Ascending aorta (tissue), 2 donors: ENCODE data around the gene MRS2. TPM values are rescaled to one million over a fixed set of nuclear protein-coding genes. Genes with fewer than 3 reads are reported as not detected.

Experiments used
- DNase-seq, 2 donors: peaks; one replicate each; pipeline ENCODE4 v3.0.0-alpha.2; 2019; ENCODE audit warnings: low spot score in 2 of 2
- H3K27ac ChIP-seq, 2 donors: fragments of 200-600 bp; sonication (generic); one replicate each; pipeline ENCODE4 v1.5.1; 2016 to 2017; ENCODE audit warnings: mild to moderate bottlenecking in 1 of 2
- H3K27me3 ChIP-seq: fragments of 200-600 bp; sonication (generic); one replicate; pipeline ENCODE4 v1.5.1; 2017
- H3K36me3 ChIP-seq, 2 donors: fragments of 200-600 bp; sonication (generic); one replicate each; pipeline ENCODE4 v1.5.1; 2016
- H3K4me1 ChIP-seq, 2 donors: fragments of 200-600 bp; sonication (generic); one replicate each; pipeline ENCODE4 v1.5.1; 2016 to 2017; ENCODE audit warnings: mild to moderate bottlenecking in 1 of 2
- H3K4me3 ChIP-seq, 2 donors: fragments of 200-600 bp; sonication (generic); one replicate each; pipeline ENCODE4 v1.5.1; 2016 to 2017; ENCODE audit warnings: mild to moderate bottlenecking in 1 of 2
- H3K9me3 ChIP-seq, 2 donors: fragments of 200-600 bp; sonication (generic); one replicate each; pipeline ENCODE4 v1.5.1; 2016
- intact Hi-C: fragments of 100-400 bp; cut with DNase I; formaldehyde crosslinking; loops from one replicate; pipeline ENCODE4 v1.15.1; 2023
- total RNA-seq: library from RNA; depleted of rRNA; stranded (reverse); fragments of >200 nt; gene quantifications from one replicate; pipeline ENCODE4 v1.1.0, GENCODE V29; 2016
- TF ChIP-seq, protein P1 (sequence below), 3 experiments: fragments of 200-600 bp in 2 of 3; fragments of 450-650 bp in 1 of 3; sonication (generic) in 2 of 3; IDR thresholded peaks; one replicate each; pipeline ENCODE4 v1.5.1; 2016 to 2019; ENCODE audit warnings: antibody characterized with exemption in 3 of 3, mild to moderate bottlenecking in 1 of 3, moderate library complexity in 1 of 3

Gene MRS2
- total RNA-seq, 1 donor from 2014 or later = 3.2 TPM

GRCh38 chr6:24448828-24449525 lies 46.2 kb downstream of the MRS2 start:
- TF ChIP-seq, protein P1, sequence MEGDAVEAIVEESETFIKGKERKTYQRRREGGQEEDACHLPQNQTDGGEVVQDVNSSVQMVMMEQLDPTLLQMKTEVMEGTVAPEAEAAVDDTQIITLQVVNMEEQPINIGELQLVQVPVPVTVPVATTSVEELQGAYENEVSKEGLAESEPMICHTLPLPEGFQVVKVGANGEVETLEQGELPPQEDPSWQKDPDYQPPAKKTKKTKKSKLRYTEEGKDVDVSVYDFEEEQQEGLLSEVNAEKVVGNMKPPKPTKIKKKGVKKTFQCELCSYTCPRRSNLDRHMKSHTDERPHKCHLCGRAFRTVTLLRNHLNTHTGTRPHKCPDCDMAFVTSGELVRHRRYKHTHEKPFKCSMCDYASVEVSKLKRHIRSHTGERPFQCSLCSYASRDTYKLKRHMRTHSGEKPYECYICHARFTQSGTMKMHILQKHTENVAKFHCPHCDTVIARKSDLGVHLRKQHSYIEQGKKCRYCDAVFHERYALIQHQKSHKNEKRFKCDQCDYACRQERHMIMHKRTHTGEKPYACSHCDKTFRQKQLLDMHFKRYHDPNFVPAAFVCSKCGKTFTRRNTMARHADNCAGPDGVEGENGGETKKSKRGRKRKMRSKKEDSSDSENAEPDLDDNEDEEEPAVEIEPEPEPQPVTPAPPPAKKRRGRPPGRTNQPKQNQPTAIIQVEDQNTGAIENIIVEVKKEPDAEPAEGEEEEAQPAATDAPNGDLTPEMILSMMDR (IDR thresholded peaks at IDR 0.05) = no peak
- no peak overlapping the region for H3K27ac ChIP-seq
- intact Hi-C loops = no loop called here
- H3K27me3 ChIP-seq = no peaks in the 10 kb centered on the region
- peaks cover 5 to 11% of the 10 kb centered on the region in 2 donors for H3K36me3 ChIP-seq
- no peaks in the 10 kb centered on the region for H3K4me1 ChIP-seq
- no peaks in the 10 kb centered on the region for H3K9me3 ChIP-seq
- DNase-seq = no peak
- H3K4me3 ChIP-seq = no peak overlapping the region

DNA sequence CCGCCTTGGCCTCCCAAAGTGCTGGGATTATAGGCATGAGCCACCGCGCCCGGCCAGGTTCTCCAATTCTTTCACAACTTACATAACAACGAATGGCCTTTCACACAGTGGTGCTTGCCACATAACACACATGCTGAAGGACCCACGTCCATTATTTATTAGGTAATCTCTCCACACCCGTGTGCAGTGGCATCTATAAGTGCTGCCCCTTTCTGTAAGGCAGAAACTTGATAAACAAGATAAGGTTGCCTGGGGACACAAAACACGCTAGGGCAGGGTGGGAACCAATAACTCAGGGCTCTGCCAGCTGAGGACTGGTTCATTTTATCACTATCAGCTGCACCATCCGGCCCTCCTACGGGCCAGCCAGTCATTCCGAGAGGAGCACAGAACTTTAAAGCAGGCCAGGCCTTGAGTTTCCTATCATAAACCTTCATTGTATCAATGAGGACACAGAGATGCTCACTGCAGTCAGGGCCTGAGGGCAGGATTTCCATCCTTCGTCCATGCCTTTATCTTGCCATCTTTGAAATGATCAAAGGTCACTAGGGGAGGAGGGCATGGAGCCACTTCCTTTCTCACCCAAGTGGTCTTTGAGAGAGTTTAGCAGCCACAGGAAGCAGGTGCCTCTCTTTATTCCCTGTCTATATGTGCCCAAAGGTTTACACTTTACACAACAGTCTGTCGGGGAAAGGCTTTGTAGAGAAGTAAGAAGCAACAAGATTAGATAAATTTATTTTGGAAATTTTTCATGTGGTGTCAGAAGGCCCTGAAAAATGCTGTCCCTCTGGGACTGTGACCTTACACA lies 49.0 kb downstream of the MRS2 start:
- intact Hi-C loops = no loop called here
- H3K4me1 ChIP-seq = no peaks in the 10 kb centered on the region
- H3K4me3 ChIP-seq = no peak overlapping the region
- no peaks in the 10 kb centered on the region for H3K27me3 ChIP-seq
- peaks cover 0 to 7% of the 10 kb centered on the region in 2 donors for H3K36me3 ChIP-seq
- DNase-seq = no peak
- H3K9me3 ChIP-seq = no peaks in the 10 kb centered on the region
- H3K27ac ChIP-seq = no peak overlapping the region
- TF ChIP-seq, protein P1 (IDR thresholded peaks at IDR 0.05) = no peak

DNA sequence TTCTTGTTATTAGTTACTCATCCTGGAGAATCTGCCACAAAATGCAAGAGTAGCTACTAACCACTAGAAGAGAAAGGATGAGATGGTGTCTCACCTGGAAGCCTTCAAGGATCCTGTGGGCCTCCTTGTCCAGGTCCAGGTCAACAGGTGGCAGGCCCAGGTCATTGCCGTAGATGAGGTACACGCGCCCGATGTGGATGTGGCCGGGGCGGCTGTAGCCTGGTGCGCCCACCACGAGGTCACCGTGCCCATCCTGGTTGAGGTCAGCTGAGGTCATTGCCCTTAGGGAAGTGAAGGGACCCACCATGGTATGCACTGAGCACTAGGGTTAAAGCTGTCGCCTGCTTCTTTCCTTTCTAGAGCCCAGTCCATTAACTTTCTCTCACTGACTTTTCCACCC lies 51.2 kb downstream of the MRS2 start:
- Histone ChIP-seq H3K36me3 (peaks cover 0 to 6% of the 10 kb centered on the region in 2 donors), H3K27ac (no peak overlapping the region), H3K4me3 (no peak overlapping the region), H3K27me3 (no peaks in the 10 kb centered on the region), H3K4me1 (no peaks in the 10 kb centered on the region), H3K9me3 (no peaks in the 10 kb centered on the region)
- no peak for DNase-seq
- intact Hi-C loops = no loop called here
- TF ChIP-seq, protein P1 (IDR thresholded peaks at IDR 0.05) = no peak

DNA sequence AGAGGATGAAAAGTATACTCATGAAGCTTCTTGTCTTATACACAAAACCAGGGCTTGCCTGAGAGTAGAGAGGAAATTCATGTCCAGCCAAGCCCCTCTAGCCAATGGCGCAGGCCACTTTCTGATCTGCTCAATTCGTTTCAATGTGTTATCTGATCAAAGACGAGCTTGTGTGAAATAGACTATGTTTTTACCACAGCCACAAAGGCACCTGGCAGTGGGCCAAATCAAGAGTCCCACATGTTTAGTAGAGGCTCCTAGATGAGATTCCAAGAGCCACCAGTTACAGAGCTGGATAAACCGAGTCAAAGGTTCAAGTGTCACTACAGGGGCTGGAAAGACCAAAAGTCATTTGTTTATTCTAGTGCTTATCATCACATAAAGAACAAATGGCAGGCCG lies 51.7 kb downstream of the MRS2 start:
- no peak overlapping the region for H3K4me3 ChIP-seq
- intact Hi-C loops = no loop called here
- no peak for DNase-seq
- TF ChIP-seq, protein P1 (IDR thresholded peaks at IDR 0.05) = no peak
- H3K36me3 ChIP-seq = peaks cover 0 to 6% of the 10 kb centered on the region in 2 donors
- H3K9me3 ChIP-seq = no peaks in the 10 kb centered on the region
- H3K27me3 ChIP-seq = no peaks in the 10 kb centered on the region
- H3K4me1 ChIP-seq = no peaks in the 10 kb centered on the region
- H3K27ac ChIP-seq = no peak overlapping the region

DNA sequence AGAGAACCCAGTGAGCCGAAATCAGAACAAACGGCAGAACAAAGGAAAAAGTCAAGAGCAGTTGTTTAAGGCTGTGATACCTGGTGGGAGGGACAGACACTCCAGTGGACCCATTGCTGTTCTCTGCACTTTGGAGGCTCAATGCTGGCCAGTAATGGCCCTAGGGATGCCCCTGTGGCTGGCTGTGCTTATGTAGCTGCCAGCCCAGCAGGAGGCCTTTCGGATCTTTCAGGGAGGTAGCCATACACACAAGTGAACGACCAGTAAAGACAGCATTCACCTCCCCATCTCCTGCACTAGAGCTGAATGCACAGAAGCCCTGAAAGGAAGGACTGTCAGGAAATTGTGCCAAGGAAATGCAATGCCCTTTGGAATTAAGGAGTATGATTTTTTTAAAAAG lies 52.3 kb downstream of the MRS2 start:
- no peak for DNase-seq
- H3K27ac ChIP-seq = no peak overlapping the region
- H3K4me1 ChIP-seq = no peaks in the 10 kb centered on the region
- peaks cover 0 to 6% of the 10 kb centered on the region in 2 donors for H3K36me3 ChIP-seq
- TF ChIP-seq, protein P1 (IDR thresholded peaks at IDR 0.05) = no peak
- no peaks in the 10 kb centered on the region for H3K9me3 ChIP-seq
- no peaks in the 10 kb centered on the region for H3K27me3 ChIP-seq
- H3K4me3 ChIP-seq = no peak overlapping the region
- intact Hi-C loops = no loop called here
